ENCODE data around the gene TSC22D1. TPM values are rescaled to one million over a fixed set of nuclear protein-coding genes. Genes with fewer than 3 reads are reported as not detected.

TSC22D1 gene
- total and polyA plus RNA-seq, 2 of the 4 experiments (the other 2 are of a cell fraction), result 30.8 to 42.2 TPM

DNA sequence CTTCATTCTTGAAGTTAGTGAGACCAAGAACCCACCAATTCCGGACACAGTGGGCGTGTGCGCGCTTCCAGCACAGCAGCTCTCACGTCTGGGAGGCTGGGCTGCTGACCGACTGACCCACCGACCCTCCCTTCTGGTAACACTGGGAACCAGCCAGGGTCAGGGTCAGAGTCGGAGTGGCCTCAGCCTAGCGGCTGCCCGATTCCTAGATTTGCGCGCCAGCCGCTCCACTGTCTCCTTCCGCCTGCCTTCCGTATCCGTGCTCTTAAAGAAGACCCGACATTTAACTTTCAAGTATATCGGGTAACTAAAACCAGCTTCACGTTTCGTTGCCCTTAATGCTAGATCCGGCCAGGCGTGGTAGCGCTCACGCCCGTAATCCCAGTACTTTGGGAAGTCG lies 161.4 kb downstream of the TSC22D1 start:
- no peak overlapping the region for H3K4me3 ChIP-seq (ENCODE audit: insufficient read depth, low read depth, low read length)
- POLR2A ChIA-PET (ENCODE audit: unreplicated experiment), result no interaction called here
- H2BK15ac ChIP-seq (ENCODE audit: low read depth, low read length), result no peak overlapping the region
- H3K9ac ChIP-seq (ENCODE audit: low read depth, low read length), result no peak overlapping the region
- H3K9me3 ChIP-seq (ENCODE audit: control insufficient read depth, insufficient read depth, low read length), result no peaks in the 10 kb centered on the region; the same call in 1 of the 2 replicates
- no peak overlapping the region for H3K18ac ChIP-seq (ENCODE audit: low read depth, low read length)
- no peak overlapping the region for H3K56ac ChIP-seq (ENCODE audit: extremely low read depth, insufficient read depth, low read length)
- no peak for TF ChIP-seq SMC3 (IDR thresholded peaks at IDR 0.05; ENCODE audit: low read depth, low read length)
- TF ChIP-seq MAFK (IDR thresholded peaks at IDR 0.05; ENCODE audit: low read depth, low read length), result no peak
- TF ChIP-seq, protein P1, sequence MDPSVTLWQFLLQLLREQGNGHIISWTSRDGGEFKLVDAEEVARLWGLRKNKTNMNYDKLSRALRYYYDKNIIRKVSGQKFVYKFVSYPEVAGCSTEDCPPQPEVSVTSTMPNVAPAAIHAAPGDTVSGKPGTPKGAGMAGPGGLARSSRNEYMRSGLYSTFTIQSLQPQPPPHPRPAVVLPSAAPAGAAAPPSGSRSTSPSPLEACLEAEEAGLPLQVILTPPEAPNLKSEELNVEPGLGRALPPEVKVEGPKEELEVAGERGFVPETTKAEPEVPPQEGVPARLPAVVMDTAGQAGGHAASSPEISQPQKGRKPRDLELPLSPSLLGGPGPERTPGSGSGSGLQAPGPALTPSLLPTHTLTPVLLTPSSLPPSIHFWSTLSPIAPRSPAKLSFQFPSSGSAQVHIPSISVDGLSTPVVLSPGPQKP (IDR thresholded peaks at IDR 0.05; ENCODE audit: borderline replicate concordance, low read depth, low read length), result no peak
- TF ChIP-seq POLR2A (IDR thresholded peaks at IDR 0.05; ENCODE audit: low read depth, low read length), result no peak
- no peak for TF ChIP-seq NFE2L2 (IDR thresholded peaks at IDR 0.05; ENCODE audit: low read depth, low read length)
- TF ChIP-seq FOS (IDR thresholded peaks at IDR 0.05; ENCODE audit: low read depth, low read length), result no peak
- no peak overlapping the region for H3K23ac ChIP-seq (ENCODE audit: low read depth, low read length)
- no peaks in the 10 kb centered on the region for H3K79me1 ChIP-seq (ENCODE audit: low read depth in 1 of 2, low read length in 2 of 2)
- H2BK20ac ChIP-seq (ENCODE audit: low read depth, low read length), result no peak overlapping the region
- no peaks in the 10 kb centered on the region for H4K20me1 ChIP-seq (ENCODE audit: insufficient read depth, low read length)
- H3K4ac ChIP-seq (ENCODE audit: low read depth, low read length), result no peak overlapping the region
- in situ Hi-C loops (cut with MboI; ENCODE audit: low sequenced_read_pairs) (no loop called here), dilution Hi-C loops (cut with HindIII; ENCODE audit: low sequenced_read_pairs, unreplicated experiment) (no loop called here), intact Hi-C loops (cut with micrococcal nuclease) (no loop called here)
- CTCF ChIA-PET, result no interaction called here
- no peaks in the 10 kb centered on the region; the same call in 1 of the 2 replicates for H3K27me3 ChIP-seq (ENCODE audit: control insufficient read depth, insufficient read depth, low read length)
- H3K4me1 ChIP-seq (ENCODE audit: control insufficient read depth, insufficient read depth, low read length), result peaks cover 7% of the 10 kb centered on the region
- H2BK120ac ChIP-seq (ENCODE audit: low read depth, low read length), result no peak overlapping the region
- no peak overlapping the region for H4K5ac ChIP-seq (ENCODE audit: low read depth, low read length)
- H3K14ac ChIP-seq (replicated peaks; ENCODE audit: low read depth, low read length), result no peak overlapping the region
- no TSS peak for BruUV-seq (replicated peaks)
- H4K8ac ChIP-seq (ENCODE audit: low read depth in 2 of 2, low read length in 2 of 2), result no peak overlapping the region
- H2BK5ac ChIP-seq (ENCODE audit: low read depth, low read length, poor library complexity, severe bottlenecking), result no peak overlapping the region
- no peak overlapping the region for H3K4me2 ChIP-seq (ENCODE audit: low read depth, low read length)
- H2AK5ac ChIP-seq (ENCODE audit: low read depth, low read length), result no peak overlapping the region
- no peak overlapping the region for H4K91ac ChIP-seq (ENCODE audit: insufficient read depth, low read depth, low read length)
- no peak overlapping the region for H3K27ac ChIP-seq (ENCODE audit: insufficient read depth, low read length)
- ATAC-seq (ENCODE audit: low read depth), result no peak
- H2AK9ac ChIP-seq (replicated peaks; ENCODE audit: low read depth, low read length, poor library complexity), result no peak overlapping the region
- H2AFZ ChIP-seq (replicated peaks; ENCODE audit: low read length, poor library complexity), result no peak overlapping the region
- 98% methylated on average over 24 of the region's 26 CpGs; no CpG with 5 or more reads in 1 of the 2 experiments for WGBS, 2 experiments (ENCODE audit: extremely low coverage in 2 of 2, insufficient read length in 1 of 2)
- no peaks in the 10 kb centered on the region for H3K9me1 ChIP-seq (ENCODE audit: insufficient read depth, low read length)
- no peak for DNase-seq
- no peaks in the 10 kb centered on the region for H3K36me3 ChIP-seq (ENCODE audit: control insufficient read depth, insufficient read depth, low read length)

All from IMR-90 (cell line).